HG02884 (cell line): ENCODE measurements around the gene CD248.
"Not testable (repeated sequence)": the region's sequence is repeated elsewhere in the genome, so short reads cannot be mapped to it uniquely, and the experiment has no call there.

Experiments used
- ATAC-seq: cut with Tn5 transposase; IDR thresholded peaks from one replicate; pipeline ENCODE4 v1.9.1; 2021; ENCODE audit warnings: mild to moderate bottlenecking, moderate library complexity; ENCODE audit not compliant: unreplicated experiment

CD248 gene

GRCh38 chr11:66314186-66314501, 2.7 kb downstream of the CD248 start:
- no peak for ATAC-seq

- no peak for ATAC-seq
Observed at GRCh38 chr11:66313321-66314185, 3.3 kb downstream of the CD248 start.

- peak; percentile 70 for ATAC-seq
Observed at GRCh38 chr11:66312549-66313320, 4.1 kb downstream of the CD248 start.

- ATAC-seq: peak; percentile 55
Observed at GRCh38 chr11:66311965-66312548, 4.8 kb downstream of the CD248 start.

- peak; percentile 34 for ATAC-seq
Observed at GRCh38 chr11:66311470-66311964, 5.3 kb downstream of the CD248 start.

- not testable (repeated sequence) for ATAC-seq
Observed at GRCh38 chr11:66310803-66311440, 5.9 kb downstream of the CD248 start.

GRCh38 chr11:66310324-66310723, 6.5 kb downstream of the CD248 start:
- no peak for ATAC-seq

- ATAC-seq: no peak
Observed at GRCh38 chr11:66309475-66309874, 7.4 kb downstream of the CD248 start.

- ATAC-seq: no peak
Observed at GRCh38 chr11:66302656-66303055, 14.2 kb downstream of the CD248 start.

- no peak for ATAC-seq
Observed at GRCh38 chr11:66299186-66299585, 17.7 kb downstream of the CD248 start.

- no peak for ATAC-seq
Observed at GRCh38 chr11:66297610-66298009, 19.2 kb downstream of the CD248 start.

- ATAC-seq: no peak
Observed at GRCh38 chr11:66294626-66295620, 21.9 kb downstream of the CD248 start.

GRCh38 chr11:66293777-66294625, 22.8 kb downstream of the CD248 start:
- ATAC-seq: no peak

- ATAC-seq: no peak
Observed at GRCh38 chr11:66293352-66293751, 23.5 kb downstream of the CD248 start.

- ATAC-seq: no peak
Observed at GRCh38 chr11:66292543-66293332, 24.1 kb downstream of the CD248 start.

- no peak for ATAC-seq
Observed at GRCh38 chr11:66291706-66292542, 24.9 kb downstream of the CD248 start, which contains the start of gene TMEM151A. Gene TMEM151A, plus strand, starts transcription at chr11:66291894. Its CDS starts 120 bp downstream, at chr11:66292014.

- ATAC-seq: no peak
Observed at GRCh38 chr11:66291303-66291705, 25.5 kb downstream of the CD248 start.
